ENCODE data around the gene CHRNA4. TPM values are rescaled to one million over a fixed set of nuclear protein-coding genes. Genes with fewer than 3 reads are reported as not detected.

CHRNA4 gene
- total RNA-seq, 1 donor from 2014 or later = not detected

DNA sequence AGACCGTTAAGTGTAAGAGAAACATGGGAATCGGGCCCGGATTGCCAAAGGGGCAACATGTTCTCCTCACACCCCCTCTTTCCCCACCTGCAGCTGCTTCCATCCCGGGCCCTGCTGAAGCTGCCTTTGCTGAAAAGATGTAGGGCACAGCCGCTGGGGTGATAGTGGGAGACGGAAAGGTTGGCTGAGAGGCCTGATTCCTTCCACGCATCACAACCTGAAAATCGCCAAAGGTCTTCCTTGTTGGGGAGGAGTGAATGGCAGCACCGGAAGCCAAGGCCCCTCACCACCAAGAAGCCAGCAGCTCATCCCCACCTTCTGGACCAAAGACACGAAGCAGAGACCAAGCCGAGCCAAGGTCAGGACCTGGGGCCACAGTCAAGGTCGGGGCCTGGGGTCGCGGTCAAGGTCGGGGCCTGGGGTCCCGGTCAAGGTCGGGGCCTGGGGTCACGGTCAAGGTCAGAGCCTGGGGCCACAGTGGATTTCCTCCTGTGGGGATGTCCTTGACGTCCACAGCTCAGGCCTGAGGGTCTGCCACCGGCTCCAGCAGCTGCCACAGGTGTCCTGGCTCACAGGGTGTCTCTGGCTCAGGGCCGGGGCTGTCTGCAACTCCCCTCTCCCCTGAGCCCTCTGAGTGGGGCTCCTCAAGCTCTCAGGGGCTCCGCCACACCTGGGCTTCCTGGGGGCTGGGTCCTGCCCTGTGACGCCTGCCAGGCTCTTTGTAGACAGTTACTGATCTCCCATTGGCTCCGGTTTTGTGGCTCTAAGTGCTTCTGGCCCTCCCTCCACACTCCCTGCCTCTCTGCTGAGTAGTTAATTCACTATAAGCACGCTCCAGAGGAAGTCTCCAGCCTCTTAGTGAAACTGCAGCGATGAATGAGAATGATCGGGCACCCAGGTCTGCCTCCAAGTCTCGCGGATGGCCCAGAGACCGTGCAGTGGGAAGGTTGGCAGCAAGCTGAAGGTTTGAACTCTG lies 5.5 kb upstream of the CHRNA4 start:
- no peak overlapping the region for H3K4me3 Mint-ChIP-seq
- DNase-seq (no peak), ATAC-seq (ENCODE audit: low read depth) (no peak)
- no peaks in the 10 kb centered on the region for H3K36me3 Mint-ChIP-seq (ENCODE audit: low read depth)
- no peak for TF ChIP-seq CTCF (IDR thresholded peaks at IDR 0.05)
- H3K4me1 Mint-ChIP-seq = peaks cover 4% of the 10 kb centered on the region
- CTCF ChIA-PET = no interaction called here
- POLR2A ChIA-PET = no interaction called here
- H3K9me3 Mint-ChIP-seq = no peaks in the 10 kb centered on the region
- no peak overlapping the region for H3K27ac Mint-ChIP-seq
- intact Hi-C loops (cut with micrococcal nuclease) = no loop called here
- peaks cover 15% of the 10 kb centered on the region for H3K27me3 Mint-ChIP-seq

GRCh38 chr20:63365601-63366389 lies 4.6 kb upstream of the CHRNA4 start:
- H3K27ac Mint-ChIP-seq = no peak overlapping the region
- peaks cover 12% of the 10 kb centered on the region for H3K27me3 Mint-ChIP-seq
- intact Hi-C loops (cut with micrococcal nuclease) = no loop called here
- ChIA-PET CTCF (no interaction called here), POLR2A (no interaction called here)
- no peak overlapping the region for H3K4me3 Mint-ChIP-seq
- TF ChIP-seq CTCF (IDR thresholded peaks at IDR 0.05) = no peak
- no peaks in the 10 kb centered on the region for H3K9me3 Mint-ChIP-seq
- no peak for DNase-seq
- peaks cover 4% of the 10 kb centered on the region for H3K4me1 Mint-ChIP-seq
- no peaks in the 10 kb centered on the region for H3K36me3 Mint-ChIP-seq (ENCODE audit: low read depth)
- no peak for ATAC-seq (ENCODE audit: low read depth)

- TF ChIP-seq CTCF (IDR thresholded peaks at IDR 0.05) = no peak
- no peak for ATAC-seq (ENCODE audit: low read depth)
- peaks cover 4% of the 10 kb centered on the region for H3K4me1 Mint-ChIP-seq
- no peaks in the 10 kb centered on the region for H3K36me3 Mint-ChIP-seq (ENCODE audit: low read depth)
- intact Hi-C loops (cut with micrococcal nuclease) = no loop called here
- DNase-seq = no peak
- no peak overlapping the region for H3K27ac Mint-ChIP-seq
- no peaks in the 10 kb centered on the region for H3K9me3 Mint-ChIP-seq
- no peak overlapping the region for H3K4me3 Mint-ChIP-seq
- CTCF ChIA-PET = no interaction called here
- peaks cover 13% of the 10 kb centered on the region for H3K27me3 Mint-ChIP-seq
- POLR2A ChIA-PET = no interaction called here
Measured at GRCh38 chr20:63364801-63365585, 3.8 kb upstream of the CHRNA4 start.

DNA sequence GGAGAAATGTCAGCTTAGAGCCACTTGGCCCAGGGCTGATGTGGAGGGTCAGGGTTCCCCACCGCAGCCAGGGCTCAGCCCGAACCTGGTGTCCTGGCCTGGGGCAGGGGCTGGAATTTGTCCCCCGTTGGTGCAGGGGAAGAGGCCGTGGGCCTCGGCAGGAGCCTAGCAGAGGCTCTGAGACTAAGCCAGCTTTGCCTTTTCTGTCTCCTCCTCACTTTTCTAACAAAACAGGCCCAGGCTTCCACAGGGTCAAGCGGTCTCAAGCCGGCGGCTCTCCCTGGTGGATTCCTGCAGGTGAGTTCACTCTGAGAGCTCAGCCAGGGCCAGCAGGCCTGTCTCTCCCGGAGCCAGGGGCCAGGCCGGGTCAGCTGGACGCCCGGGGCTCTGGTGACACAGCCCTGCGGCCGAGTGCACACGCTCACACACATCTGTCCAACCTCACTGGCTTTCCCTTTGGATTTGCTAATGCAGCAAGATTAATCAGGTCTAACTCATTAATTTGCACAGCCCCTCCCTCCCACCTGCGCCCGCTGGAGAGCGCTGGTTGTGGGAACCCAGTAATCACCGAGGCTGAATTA lies 2.9 kb upstream of the CHRNA4 start:
- Mint-ChIP-seq H3K27me3 (peaks cover 20% of the 10 kb centered on the region), H3K36me3 (ENCODE audit: low read depth) (no peaks in the 10 kb centered on the region), H3K27ac (no peak overlapping the region), H3K4me1 (peaks cover 4% of the 10 kb centered on the region), H3K4me3 (no peak overlapping the region), H3K9me3 (no peaks in the 10 kb centered on the region)
- ChIA-PET CTCF (no interaction called here), POLR2A (no interaction called here)
- DNase-seq (no peak), ATAC-seq (ENCODE audit: low read depth) (no peak)
- intact Hi-C loops (cut with micrococcal nuclease) = no loop called here
- TF ChIP-seq CTCF (IDR thresholded peaks at IDR 0.05) = no peak

Measured in activated B cell treated with CpG ODN at 0.5 μM for 24 hours (primary cell).